ENCODE results near the gene RNF169. TPM values are rescaled to one million over a fixed set of nuclear protein-coding genes. Genes with fewer than 3 reads are reported as not detected.

The RNF169 gene
- total RNA-seq, 1 donor from 2014 or later: 16.3 TPM

- peak; percentile 48 for DNase-seq (ENCODE audit: low read depth)
- TF ChIP-seq CTCF (IDR thresholded peaks at IDR 0.05; ENCODE audit: insufficient read depth, low read length, poor library complexity, severe bottlenecking): no peak
- H3K4me3 ChIP-seq (ENCODE audit: low read depth, low read length): no peak overlapping the region
- no peaks in the 10 kb centered on the region for H3K36me3 ChIP-seq (ENCODE audit: control insufficient read depth, insufficient read depth, low read length)
- no peaks in the 10 kb centered on the region for H3K27me3 ChIP-seq (ENCODE audit: control insufficient read depth, insufficient read depth, low read length)
Measured at GRCh38 chr11:74783241-74783871, 34.7 kb downstream of the RNF169 start.

- no peak for TF ChIP-seq CTCF (IDR thresholded peaks at IDR 0.05; ENCODE audit: insufficient read depth, low read length, poor library complexity, severe bottlenecking)
- Histone ChIP-seq H3K4me3 (ENCODE audit: low read depth, low read length) (no peak overlapping the region), H3K36me3 (ENCODE audit: control insufficient read depth, insufficient read depth, low read length) (no peaks in the 10 kb centered on the region), H3K27me3 (ENCODE audit: control insufficient read depth, insufficient read depth, low read length) (no peaks in the 10 kb centered on the region)
- DNase-seq (ENCODE audit: low read depth): no peak
Measured at GRCh38 chr11:74784234-74784633, 35.6 kb downstream of the RNF169 start.

- no peak overlapping the region for H3K4me3 ChIP-seq (ENCODE audit: low read depth, low read length)
Measured at GRCh38 chr11:74784726-74785125, 36.1 kb downstream of the RNF169 start.

GRCh38 chr11:74786574-74786973 is 37.9 kb downstream of the RNF169 start:
- no peak for TF ChIP-seq CTCF (IDR thresholded peaks at IDR 0.05; ENCODE audit: insufficient read depth, low read length, poor library complexity, severe bottlenecking)
- no peak for DNase-seq (ENCODE audit: low read depth)

More at GRCh38 chr11:74784726-74785125, 36.1 kb downstream of the RNF169 start:
- DNase-seq (ENCODE audit: low read depth): no peak
- no peaks in the 10 kb centered on the region for H3K27me3 ChIP-seq (ENCODE audit: control insufficient read depth, insufficient read depth, low read length)
- no peak for TF ChIP-seq CTCF (IDR thresholded peaks at IDR 0.05; ENCODE audit: insufficient read depth, low read length, poor library complexity, severe bottlenecking)
- no peaks in the 10 kb centered on the region for H3K36me3 ChIP-seq (ENCODE audit: control insufficient read depth, insufficient read depth, low read length)

GRCh38 chr11:74791333-74792100 is 42.9 kb downstream of the RNF169 start:
- no peak for DNase-seq (ENCODE audit: low read depth)
- Histone ChIP-seq H3K4me3 (ENCODE audit: low read depth, low read length) (no peak overlapping the region), H3K36me3 (ENCODE audit: control insufficient read depth, insufficient read depth, low read length) (peaks cover 5% of the 10 kb centered on the region), H3K27me3 (ENCODE audit: control insufficient read depth, insufficient read depth, low read length) (no peaks in the 10 kb centered on the region)
- TF ChIP-seq CTCF (IDR thresholded peaks at IDR 0.05; ENCODE audit: insufficient read depth, low read length, poor library complexity, severe bottlenecking): no peak

More at GRCh38 chr11:74786574-74786973, 37.9 kb downstream of the RNF169 start:
- no peak overlapping the region for H3K4me3 ChIP-seq (ENCODE audit: low read depth, low read length)
- H3K36me3 ChIP-seq (ENCODE audit: control insufficient read depth, insufficient read depth, low read length): peaks cover 5% of the 10 kb centered on the region
- no peaks in the 10 kb centered on the region for H3K27me3 ChIP-seq (ENCODE audit: control insufficient read depth, insufficient read depth, low read length)
